ENCODE measurements around the gene COL25A1. TPM values are rescaled to one million over a fixed set of nuclear protein-coding genes. Genes with fewer than 3 reads are reported as not detected.

The COL25A1 gene
- total RNA-seq, 1 experiment from 2014 or later, result 4.2 TPM

GRCh38 chr4:109025471-109026076 lies 276.9 kb downstream of the COL25A1 start:
- Histone ChIP-seq H3K4ac (ENCODE audit: low read depth, low read length) (no peak overlapping the region), H2AK5ac (ENCODE audit: insufficient read length, low read length) (no peak overlapping the region), H2BK20ac (ENCODE audit: low read depth, low read length, poor library complexity, severe bottlenecking) (no peak overlapping the region), H3K79me1 (ENCODE audit: insufficient read depth, low read depth, low read length, poor library complexity, severe bottlenecking) (no peaks in the 10 kb centered on the region), H2BK12ac (ENCODE audit: insufficient read length, low read depth, low read length) (no peak overlapping the region), H3K23ac (ENCODE audit: insufficient read length, low read depth, low read length) (no peak overlapping the region), H3K9me3 (ENCODE audit: control insufficient read depth, low read depth, low read length) (no peaks in the 10 kb centered on the region), H2BK5ac (ENCODE audit: insufficient read length, low read length) (no peak overlapping the region), H4K91ac (ENCODE audit: insufficient read length, low read depth, low read length) (no peak overlapping the region), H3K9ac (ENCODE audit: extremely low read depth, insufficient read length, low read length) (no peak overlapping the region), H3K56ac (ENCODE audit: insufficient read length, low read depth, low read length) (no peak overlapping the region), H3K14ac (ENCODE audit: insufficient read depth, low read length) (no peak overlapping the region), H2BK120ac (ENCODE audit: low read depth, low read length, poor library complexity, severe bottlenecking) (no peak overlapping the region), H4K8ac (replicated peaks; ENCODE audit: insufficient read length, low read depth, low read length) (no peak overlapping the region), H4K20me1 (ENCODE audit: control insufficient read depth, insufficient read depth, insufficient read length) (no peaks in the 10 kb centered on the region), H3K4me1 (ENCODE audit: insufficient read depth, low read length) (no peaks in the 10 kb centered on the region), H4K5ac (ENCODE audit: insufficient read length, low read depth, low read length) (no peak overlapping the region), H3K4me2 (ENCODE audit: insufficient read depth, insufficient read length, low read length) (no peak overlapping the region), H3K79me2 (ENCODE audit: insufficient read depth, low read length) (no peaks in the 10 kb centered on the region), H3K18ac (ENCODE audit: insufficient read length, low read depth, low read length) (no peak overlapping the region), H3T11ph (ENCODE audit: low read length) (no peak overlapping the region), H2AFZ (ENCODE audit: low read length) (no peak overlapping the region), H3K23me2 (ENCODE audit: insufficient read length, low read depth, low read length, poor library complexity, severe bottlenecking) (no peaks in the 10 kb centered on the region), H2BK15ac (ENCODE audit: low read depth, low read length) (no peak overlapping the region), H3K27me3 (ENCODE audit: insufficient read depth, low read length) (no peaks in the 10 kb centered on the region), H3K27ac (ENCODE audit: insufficient read length, low read depth, low read length) (no peak overlapping the region)
- Mint-ChIP-seq H3K36me3 (ENCODE audit: insufficient read depth in 1 of 3, low read depth in 3 of 3) (peaks cover 8 to 17% (median 9%) of the 10 kb centered on the region in 3 experiments), H3K27ac (no peak overlapping the region), H3K4me3 (no peak overlapping the region), H3K9me3 (peaks cover 16 to 18% of the 10 kb centered on the region in 2 experiments; a peak in 4 of 5 replicates), H3K4me1 (no peaks in the 10 kb centered on the region), H3K27me3 (ENCODE audit: low read depth) (no peaks in the 10 kb centered on the region)
- WGBS (ENCODE audit: extremely low coverage, insufficient read length, low lambda C conversion rate), result no CpG with 5 or more reads among the region's 3 CpGs
- DNase-seq, result no peak
- TF ChIP-seq CTCF (conservative IDR thresholded peaks at IDR 0.05), result no peak
